Osteoblast (primary cell): Measurements from ENCODE around the gene CAMTA1. TPM values are rescaled to one million over a fixed set of nuclear protein-coding genes. Genes with fewer than 3 reads are reported as not detected.

Source experiments
- DNase-seq: peaks from one replicate; pipeline ENCODE4 v3.0.0; 2011; ENCODE audit warnings: low spot score, mixed read lengths; ENCODE audit not compliant: insufficient read length; ENCODE audit errors: missing footprints
- H2AFZ ChIP-seq: 2 replicates; pipeline ENCODE4 v1.6.0; 2011; ENCODE audit warnings: mild to moderate bottlenecking, low read length
- H3K27ac ChIP-seq: 2 replicates; pipeline ENCODE4 v1.5.1; 2011; ENCODE audit warnings: mild to moderate bottlenecking, low read depth, low read length, moderate library complexity
- H3K27me3 ChIP-seq: 2 replicates; pipeline ENCODE4 v1.6.0; 2012; ENCODE audit warnings: mild to moderate bottlenecking, control low read depth, inconsistent platforms, low read length, moderate library complexity; ENCODE audit not compliant: insufficient read depth
- H3K36me3 ChIP-seq: 2 replicates; pipeline ENCODE4 v1.5.1; 2011; ENCODE audit warnings: mild to moderate bottlenecking, low read length, control low read depth, moderate library complexity; ENCODE audit not compliant: insufficient read depth
- H3K4me1 ChIP-seq: 2 replicates; pipeline ENCODE4 v1.5.1; 2011; ENCODE audit warnings: mild to moderate bottlenecking, low read length, control low read depth, moderate library complexity; ENCODE audit not compliant: insufficient read depth
- H3K4me2 ChIP-seq: 2 replicates; pipeline ENCODE4 v1.6.0; 2011; ENCODE audit warnings: mild to moderate bottlenecking, low read length; ENCODE audit not compliant: insufficient read depth
- H3K4me3 ChIP-seq: fragments of 200-600 bp; sonication (generic); 3 replicates; pipeline ENCODE4 v1.5.1; 2012; ENCODE audit warnings: mild to moderate bottlenecking, low read length, inconsistent platforms; ENCODE audit not compliant: insufficient read depth
- H3K79me2 ChIP-seq: 2 replicates; pipeline ENCODE4 v1.6.0; 2012; ENCODE audit warnings: mild to moderate bottlenecking, low read length, control low read depth, inconsistent platforms; ENCODE audit not compliant: insufficient read depth
- H3K9me3 ChIP-seq: 2 replicates; pipeline ENCODE4 v1.5.1; 2011; ENCODE audit warnings: low read depth, low read length, control low read depth
- H4K20me1 ChIP-seq: 2 replicates; pipeline ENCODE4 v1.6.0; 2012; ENCODE audit warnings: mild to moderate bottlenecking, low read length, control low read depth; ENCODE audit not compliant: insufficient read depth
- total RNA-seq: library from RNA; depleted of rRNA; stranded (reverse); fragments of >200 nt; gene quantifications from 2 replicates; pipeline ENCODE4 v1.2.3, GENCODE V29; 2012
- TF ChIP-seq, protein P1 (sequence below): IDR thresholded peaks from 2 replicates; pipeline ENCODE4 v1.5.1; 2011; ENCODE audit warnings: mild to moderate bottlenecking, low read depth, low read length, moderate library complexity; ENCODE audit errors: extremely low read depth

Gene CAMTA1
- total RNA-seq, 1 donor = 47.4 TPM

DNA sequence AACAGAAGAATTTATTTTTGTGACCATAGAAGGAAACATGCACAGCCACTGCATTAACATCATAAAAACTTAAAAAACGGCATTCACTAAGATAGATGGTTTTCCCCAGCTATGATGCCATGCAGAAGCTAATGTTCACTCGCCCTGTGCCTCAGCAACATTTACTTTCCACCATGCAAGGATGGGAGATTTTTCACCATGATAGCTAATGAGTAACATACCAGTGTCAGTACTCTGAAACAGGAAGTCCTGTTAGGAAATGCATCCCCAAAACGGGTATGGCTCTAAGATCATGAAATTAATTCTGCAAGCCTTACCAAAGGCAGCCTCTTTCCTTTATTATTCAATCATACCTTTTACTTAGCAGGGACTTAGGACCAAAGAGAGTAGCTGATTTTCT, 968.4 kb downstream of the CAMTA1 start:
- H3K27me3 ChIP-seq = peaks cover 13% of the 10 kb centered on the region
- H3K36me3 ChIP-seq = no peaks in the 10 kb centered on the region
- H2AFZ ChIP-seq = no peak overlapping the region
- H3K27ac ChIP-seq = no peak overlapping the region
- H3K4me3 ChIP-seq = no peak overlapping the region
- H3K9me3 ChIP-seq = no peaks in the 10 kb centered on the region
- H3K4me1 ChIP-seq = peaks cover 6% of the 10 kb centered on the region
- H4K20me1 ChIP-seq = no peaks in the 10 kb centered on the region
- H3K4me2 ChIP-seq = no peak overlapping the region
- DNase-seq = no peak
- TF ChIP-seq, protein P1, sequence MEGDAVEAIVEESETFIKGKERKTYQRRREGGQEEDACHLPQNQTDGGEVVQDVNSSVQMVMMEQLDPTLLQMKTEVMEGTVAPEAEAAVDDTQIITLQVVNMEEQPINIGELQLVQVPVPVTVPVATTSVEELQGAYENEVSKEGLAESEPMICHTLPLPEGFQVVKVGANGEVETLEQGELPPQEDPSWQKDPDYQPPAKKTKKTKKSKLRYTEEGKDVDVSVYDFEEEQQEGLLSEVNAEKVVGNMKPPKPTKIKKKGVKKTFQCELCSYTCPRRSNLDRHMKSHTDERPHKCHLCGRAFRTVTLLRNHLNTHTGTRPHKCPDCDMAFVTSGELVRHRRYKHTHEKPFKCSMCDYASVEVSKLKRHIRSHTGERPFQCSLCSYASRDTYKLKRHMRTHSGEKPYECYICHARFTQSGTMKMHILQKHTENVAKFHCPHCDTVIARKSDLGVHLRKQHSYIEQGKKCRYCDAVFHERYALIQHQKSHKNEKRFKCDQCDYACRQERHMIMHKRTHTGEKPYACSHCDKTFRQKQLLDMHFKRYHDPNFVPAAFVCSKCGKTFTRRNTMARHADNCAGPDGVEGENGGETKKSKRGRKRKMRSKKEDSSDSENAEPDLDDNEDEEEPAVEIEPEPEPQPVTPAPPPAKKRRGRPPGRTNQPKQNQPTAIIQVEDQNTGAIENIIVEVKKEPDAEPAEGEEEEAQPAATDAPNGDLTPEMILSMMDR = no peak
- no peaks in the 10 kb centered on the region for H3K79me2 ChIP-seq

DNA sequence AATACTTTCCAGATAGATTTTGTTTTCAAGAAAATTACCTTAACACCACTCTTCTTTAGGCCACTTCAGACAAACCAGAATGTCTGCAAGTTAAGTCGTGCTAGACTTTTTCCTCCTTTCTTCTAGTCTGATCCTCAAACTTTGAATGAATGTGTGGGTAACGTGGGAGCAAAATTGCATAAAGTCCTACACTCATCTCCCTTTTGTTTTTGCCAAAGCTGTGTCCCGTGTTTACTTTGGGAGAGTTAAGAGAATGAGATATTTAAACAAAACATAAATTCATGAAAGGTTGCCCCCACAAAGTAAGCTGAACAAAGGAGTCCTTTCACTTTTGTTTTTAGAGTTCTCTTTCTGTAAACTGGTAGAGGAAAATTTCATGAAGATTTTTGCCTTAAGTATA, 969.0 kb downstream of the CAMTA1 start:
- TF ChIP-seq, protein P1 = no peak
- peak overlapping the region; percentile 9 for H3K4me2 ChIP-seq
- no peak overlapping the region for H3K4me3 ChIP-seq

DNA sequence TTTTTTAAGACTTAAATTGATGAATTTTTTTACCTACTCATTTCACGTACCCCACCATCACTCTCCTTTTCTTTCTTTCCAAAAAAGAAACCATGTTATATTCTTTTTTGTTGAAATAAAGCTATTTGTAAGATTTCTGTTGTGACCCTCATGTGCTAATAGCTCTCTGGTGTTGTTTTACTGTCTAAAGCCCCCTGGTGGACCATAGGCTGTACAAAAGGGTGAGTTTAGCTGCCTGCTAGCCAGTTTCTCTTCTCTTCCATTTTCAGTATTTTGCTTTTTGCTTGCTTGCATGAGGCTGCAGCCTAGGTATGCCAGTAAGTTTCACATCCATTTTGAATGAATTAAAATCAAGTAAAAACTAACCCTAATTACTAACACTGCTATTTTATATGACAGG, 970.2 kb downstream of the CAMTA1 start:
- Histone ChIP-seq H3K36me3 (no peaks in the 10 kb centered on the region), H3K4me2 (no peak overlapping the region), H4K20me1 (no peaks in the 10 kb centered on the region), H3K79me2 (no peaks in the 10 kb centered on the region), H3K9me3 (no peaks in the 10 kb centered on the region), H2AFZ (no peak overlapping the region), H3K4me3 (no peak overlapping the region), H3K4me1 (peaks cover 6% of the 10 kb centered on the region), H3K27me3 (peaks cover 9% of the 10 kb centered on the region), H3K27ac (no peak overlapping the region)
- no peak for DNase-seq
- TF ChIP-seq, protein P1 = peak; percentile 42

More for the DNA sequence above, 969.0 kb downstream of the CAMTA1 start:
- Histone ChIP-seq H2AFZ (no peak overlapping the region), H3K36me3 (no peaks in the 10 kb centered on the region), H3K9me3 (no peaks in the 10 kb centered on the region), H3K27me3 (peaks cover 11% of the 10 kb centered on the region), H3K27ac (no peak overlapping the region), H3K4me1 (peaks cover 6% of the 10 kb centered on the region), H3K79me2 (no peaks in the 10 kb centered on the region), H4K20me1 (no peaks in the 10 kb centered on the region)
- DNase-seq = no peak

DNA sequence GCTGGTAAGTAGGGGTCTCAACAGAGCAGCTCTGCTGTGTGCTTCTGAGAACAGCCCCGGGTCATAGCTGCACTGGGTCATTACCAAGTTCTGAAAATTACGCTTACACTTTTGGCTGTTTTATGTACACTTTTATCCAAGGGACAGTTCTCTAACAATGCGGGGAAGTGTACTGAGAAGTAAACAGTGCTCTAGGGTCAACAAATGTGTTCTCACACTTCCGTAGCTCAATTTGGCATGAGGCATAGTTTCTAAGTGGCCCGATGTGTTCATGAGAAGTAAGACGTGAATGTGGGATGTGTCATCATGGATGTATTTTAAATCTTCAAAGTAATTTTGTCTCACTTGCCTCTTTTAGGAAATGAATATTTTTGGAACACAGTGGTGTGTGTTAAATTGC, 975.0 kb downstream of the CAMTA1 start:
- Histone ChIP-seq H2AFZ (no peak overlapping the region), H3K27me3 (peaks cover 4% of the 10 kb centered on the region), H3K27ac (no peak overlapping the region), H3K9me3 (no peaks in the 10 kb centered on the region), H3K79me2 (no peaks in the 10 kb centered on the region), H4K20me1 (no peaks in the 10 kb centered on the region), H3K4me1 (no peaks in the 10 kb centered on the region), H3K4me2 (no peak overlapping the region), H3K4me3 (no peak overlapping the region), H3K36me3 (no peaks in the 10 kb centered on the region)
- no peak for DNase-seq
- TF ChIP-seq, protein P1 = no peak
